OCI-LY3 (cell line): ENCODE measurements around the gene NPHP1.

Experiments
- H2AFZ ChIP-seq: fragments of 200-600, 300-600 bp; shearing (Covaris generic); 2 replicates; pipeline ENCODE4 v1.6.0; 2014; ENCODE audit warnings: antibody characterized with exemption, low read depth, low read length
- H3K27ac ChIP-seq: fragments of 200-600, 300-600 bp; sonication (generic); 2 replicates; pipeline ENCODE4 v1.5.1; 2014; ENCODE audit warnings: mild to moderate bottlenecking, low read length, moderate library complexity, mixed read lengths
- H3K27me3 ChIP-seq: fragments of 200-600, 300-600 bp; sonication (generic); 2 replicates; pipeline ENCODE4 v1.6.1; 2014; ENCODE audit warnings: low read depth, low read length, mixed read lengths
- H3K36me3 ChIP-seq: fragments of 200-600, 300-600 bp; sonication (generic); replicated peaks from 2 replicates; pipeline ENCODE3; 2014; ENCODE audit warnings: low read depth, low read length, mixed read lengths
- H3K4me1 ChIP-seq: fragments of 300-600, 200-600 bp; sonication (generic); 2 replicates; pipeline ENCODE4 v1.6.1; 2014; ENCODE audit warnings: low read length, mixed read lengths
- H3K4me2 ChIP-seq: fragments of 200-600, 300-600 bp; sonication (generic); 2 replicates; pipeline ENCODE4 v1.6.1; 2014; ENCODE audit warnings: low read length, mixed read lengths
- H3K4me3 ChIP-seq: fragments of 300-600, 200-600 bp; sonication (generic); 2 replicates; pipeline ENCODE4 v1.5.1; 2014; ENCODE audit warnings: antibody characterized with exemption, mild to moderate bottlenecking, low read length, moderate library complexity
- H3K79me2 ChIP-seq: fragments of 300-600, 200-600 bp; shearing (Covaris generic); 2 replicates; pipeline ENCODE4 v1.6.1; 2014; ENCODE audit warnings: mild to moderate bottlenecking, low read length, mixed read lengths
- H3K9ac ChIP-seq: fragments of 300-600, 200-600 bp; shearing (Covaris generic); 2 replicates; pipeline ENCODE4 v1.6.0; 2014; ENCODE audit warnings: mild to moderate bottlenecking, low read length, moderate library complexity
- H3K9me3 ChIP-seq: fragments of 200-600, 300-600 bp; shearing (Covaris generic); 2 replicates; pipeline ENCODE4 v1.6.1; 2014; ENCODE audit warnings: low read length, mixed read lengths; ENCODE audit not compliant: insufficient read depth
- H4K20me1 ChIP-seq: fragments of 200-600, 300-600 bp; sonication (generic); 2 replicates; pipeline ENCODE4 v1.6.1; 2016; ENCODE audit warnings: low read length, mixed read lengths; ENCODE audit not compliant: insufficient read depth
- CTCF ChIP-seq: fragments of 200-600, 300-600 bp; sonication (generic); IDR thresholded peaks from 2 replicates; pipeline ENCODE4 v1.5.1; 2014; ENCODE audit warnings: antibody characterized with exemption, low read length, low read depth
- EZH2phosphoT487 ChIP-seq: fragments of 200-600 bp; shearing (Covaris generic); IDR thresholded peaks from 2 replicates; pipeline ENCODE4 v1.6.1; 2018; ENCODE audit warnings: antibody characterized with exemption, mixed run types, low read depth

Gene NPHP1

GRCh38 chr2:110153416-110153815 lies 51.4 kb downstream of the NPHP1 start:
- Histone ChIP-seq H3K27me3 (peaks cover 5% of the 10 kb centered on the region), H3K27ac (no peak overlapping the region), H3K4me1 (no peaks in the 10 kb centered on the region), H3K4me2 (no peak overlapping the region), H2AFZ (no peak overlapping the region), H3K9me3 (no peaks in the 10 kb centered on the region), H4K20me1 (no peaks in the 10 kb centered on the region), H3K9ac (no peak overlapping the region), H3K79me2 (no peaks in the 10 kb centered on the region), H3K36me3 (no peaks in the 10 kb centered on the region), H3K4me3 (no peak overlapping the region)
- TF ChIP-seq EZH2phosphoT487 (no peak), CTCF (no peak)

- H3K9ac ChIP-seq = no peak overlapping the region
- H3K4me3 ChIP-seq = no peak overlapping the region
- H3K27me3 ChIP-seq = peaks cover 5% of the 10 kb centered on the region
- H3K36me3 ChIP-seq = no peaks in the 10 kb centered on the region
- no peak overlapping the region for H2AFZ ChIP-seq
- H3K9me3 ChIP-seq = no peaks in the 10 kb centered on the region
- no peak overlapping the region for H3K27ac ChIP-seq
- H3K4me2 ChIP-seq = no peak overlapping the region
- no peak for TF ChIP-seq CTCF
- no peak for TF ChIP-seq EZH2phosphoT487
- no peaks in the 10 kb centered on the region for H3K4me1 ChIP-seq
- no peaks in the 10 kb centered on the region for H4K20me1 ChIP-seq
- H3K79me2 ChIP-seq = no peaks in the 10 kb centered on the region
Measured at GRCh38 chr2:110152943-110153342, 51.9 kb downstream of the NPHP1 start.

- Histone ChIP-seq H3K27ac (no peak overlapping the region), H3K9me3 (no peaks in the 10 kb centered on the region), H2AFZ (no peak overlapping the region), H3K36me3 (no peaks in the 10 kb centered on the region), H4K20me1 (no peaks in the 10 kb centered on the region), H3K4me2 (no peak overlapping the region), H3K79me2 (no peaks in the 10 kb centered on the region), H3K4me3 (no peak overlapping the region), H3K9ac (no peak overlapping the region), H3K27me3 (peaks cover 8% of the 10 kb centered on the region), H3K4me1 (no peaks in the 10 kb centered on the region)
- TF ChIP-seq CTCF = no peak
- no peak for TF ChIP-seq EZH2phosphoT487
Measured at GRCh38 chr2:110149330-110150220, 55.2 kb downstream of the NPHP1 start.

- no peaks in the 10 kb centered on the region for H3K79me2 ChIP-seq
- peaks cover 10% of the 10 kb centered on the region for H3K27me3 ChIP-seq
- H3K9ac ChIP-seq = no peak overlapping the region
- no peak overlapping the region for H3K4me3 ChIP-seq
- H3K36me3 ChIP-seq = no peaks in the 10 kb centered on the region
- H3K4me2 ChIP-seq = no peak overlapping the region
- H3K9me3 ChIP-seq = no peaks in the 10 kb centered on the region
- no peaks in the 10 kb centered on the region for H4K20me1 ChIP-seq
- no peak overlapping the region for H3K27ac ChIP-seq
- H2AFZ ChIP-seq = no peak overlapping the region
- peaks cover 5% of the 10 kb centered on the region for H3K4me1 ChIP-seq
- TF ChIP-seq EZH2phosphoT487 = no peak
- no peak for TF ChIP-seq CTCF
Measured at GRCh38 chr2:110146945-110147332, 57.9 kb downstream of the NPHP1 start.
